GM11168 (cell line): ENCODE data around the gene GDF2.

Experiments used
- in situ Hi-C: fragments of 300-500 bp; cut with MboI; formaldehyde crosslinking; loops from one replicate; pipeline ENCODE4 v1.12.0; 2022; ENCODE audit warnings: low sequenced_read_pairs; ENCODE audit not compliant: unreplicated experiment

Gene GDF2

GRCh38 chr10:47329855-47330254, 7.6 kb downstream of the GDF2 start:
- in situ Hi-C loops, result no loop called here

DNA sequence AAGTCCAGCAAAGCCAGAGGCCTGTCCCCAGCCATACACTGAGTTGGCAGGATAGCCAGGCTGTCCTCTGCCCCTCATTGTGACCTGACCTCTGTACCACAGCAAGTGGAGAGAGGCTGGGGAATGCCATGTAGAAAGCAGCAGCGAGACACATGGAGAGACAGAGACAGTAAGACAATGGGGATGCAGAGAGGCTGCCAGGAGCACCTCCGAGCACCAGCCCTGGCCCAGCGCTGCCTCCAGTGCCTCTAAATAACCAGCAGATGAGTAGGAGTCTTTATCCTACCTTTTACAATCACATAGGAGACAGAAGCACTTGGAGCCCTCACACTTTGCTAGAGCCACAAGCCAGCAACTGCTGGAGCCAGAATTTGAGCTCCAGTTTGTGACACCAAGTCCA, 8.1 kb downstream of the GDF2 start:
- in situ Hi-C loops, result no loop called here

GRCh38 chr10:47330804-47331203, 8.6 kb downstream of the GDF2 start:
- in situ Hi-C loops, result no loop called here

DNA sequence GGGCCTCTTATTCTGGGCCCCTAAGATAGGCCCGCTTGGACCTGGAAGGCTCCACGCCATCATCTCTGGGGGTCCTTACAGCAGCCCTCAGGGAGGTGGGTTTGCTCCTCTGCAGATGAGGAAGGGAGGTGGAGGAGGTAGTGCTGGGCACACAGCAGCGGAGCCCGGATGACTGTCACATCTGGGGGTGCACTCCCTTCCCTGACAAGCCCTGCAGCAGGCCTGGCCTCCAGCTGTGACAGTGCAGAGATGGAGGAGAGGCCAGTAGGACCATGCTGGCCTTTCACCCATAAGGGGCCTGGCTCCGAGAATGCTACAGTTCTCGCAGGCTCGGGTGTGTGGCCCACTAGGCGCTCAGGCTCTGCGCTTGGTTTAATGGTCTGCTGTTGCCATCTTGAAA, 9.2 kb downstream of the GDF2 start:
- in situ Hi-C loops, result no loop called here

DNA sequence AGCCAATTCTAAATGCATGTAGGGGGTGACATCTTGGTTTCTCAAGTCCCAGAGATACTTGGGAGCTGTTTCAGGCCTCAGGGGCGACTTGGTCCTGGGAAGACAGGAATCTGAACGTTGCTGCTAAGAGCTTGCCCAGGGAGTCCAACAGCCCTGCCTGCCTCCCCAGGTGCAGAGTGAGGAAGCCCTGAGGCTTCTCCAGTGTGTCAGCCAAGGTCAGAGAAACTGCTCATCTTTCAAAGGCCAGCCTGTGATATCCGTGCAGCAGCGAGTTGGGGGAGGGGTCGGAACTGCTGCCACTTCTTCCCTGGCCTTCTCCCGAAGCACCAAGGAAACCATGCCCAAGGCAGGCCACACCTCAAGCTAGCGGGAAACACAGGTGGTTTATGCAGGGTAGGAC, 9.7 kb downstream of the GDF2 start:
- in situ Hi-C loops, result no loop called here

DNA sequence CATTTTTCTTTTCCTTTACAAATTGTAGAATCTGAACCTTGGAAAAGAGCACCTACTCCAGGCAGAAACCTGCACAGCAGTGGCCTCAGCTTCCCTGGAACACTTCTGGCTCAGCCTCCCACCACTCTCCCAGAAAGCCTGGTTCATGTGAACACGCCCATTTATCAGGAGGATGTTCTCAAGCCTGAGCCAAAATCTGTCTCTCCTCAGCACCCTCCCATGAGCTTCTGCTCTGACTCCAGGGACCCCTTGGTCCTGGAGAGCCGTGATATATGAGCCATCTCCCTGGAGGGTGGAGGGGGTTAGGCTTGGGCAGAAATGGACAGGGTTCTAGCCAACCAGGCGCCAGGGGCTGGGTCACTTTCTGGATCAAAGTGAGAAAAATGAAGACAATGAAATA, 10.1 kb downstream of the GDF2 start:
- in situ Hi-C loops, result no loop called here

DNA sequence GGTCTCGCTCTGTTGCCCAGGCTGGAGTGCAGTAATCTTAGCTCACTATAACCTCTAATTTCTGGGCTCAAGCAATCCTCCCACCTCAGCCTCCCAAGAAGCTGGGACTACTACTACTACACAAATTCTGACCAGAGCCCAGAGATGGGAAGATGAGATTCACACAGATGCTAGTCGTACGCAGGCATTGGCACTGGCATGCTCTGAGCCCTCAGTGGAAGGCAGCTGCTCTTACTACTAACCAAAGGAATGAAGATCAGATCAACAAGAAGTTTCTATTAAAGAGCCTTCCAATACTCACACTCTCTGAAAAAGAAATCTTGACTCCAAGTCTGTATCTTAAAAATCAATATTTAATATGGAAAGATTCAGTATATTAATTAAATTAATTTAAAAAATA, 10.7 kb downstream of the GDF2 start:
- in situ Hi-C loops, result no loop called here

- in situ Hi-C loops, result no loop called here
Measured at GRCh38 chr10:47333532-47333931, 11.3 kb downstream of the GDF2 start.

DNA sequence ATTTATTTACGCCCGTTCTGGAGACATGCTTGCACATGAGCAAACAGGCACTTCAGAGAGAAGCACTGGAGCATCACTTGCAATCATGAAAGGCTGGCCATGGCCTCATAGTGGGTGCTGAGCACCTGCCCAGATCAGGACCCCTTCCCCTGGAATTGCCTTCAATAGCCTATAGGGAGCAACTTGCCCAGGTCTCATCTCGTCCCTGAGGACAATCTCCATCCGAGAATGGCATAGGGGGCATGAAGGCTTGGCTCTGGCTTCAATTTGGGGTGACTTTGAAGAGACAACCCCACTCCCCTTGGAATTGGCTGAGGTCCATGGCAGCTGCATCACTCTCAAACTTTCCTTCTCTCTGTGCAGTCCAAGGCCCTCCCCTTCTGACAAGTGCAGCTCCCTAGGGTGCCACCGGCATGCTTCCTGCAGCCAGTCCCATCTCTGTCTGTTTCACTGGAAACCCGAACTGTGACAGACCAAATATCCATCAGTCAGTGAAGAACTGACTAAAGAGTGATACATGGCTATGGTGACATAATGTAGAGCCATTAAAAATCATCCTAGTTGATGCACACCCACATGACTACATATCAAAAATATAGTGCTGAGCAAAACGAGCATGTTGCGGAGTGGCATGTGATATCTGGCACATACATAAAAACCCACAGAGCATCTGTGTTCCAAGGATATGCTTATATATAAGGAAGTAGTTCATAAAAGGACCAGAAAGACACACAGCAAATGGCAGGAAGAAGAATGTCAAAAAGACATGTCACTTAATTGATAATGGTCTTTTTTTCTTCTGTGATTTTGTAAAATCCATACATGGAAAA, 12.4 kb downstream of the GDF2 start:
- in situ Hi-C loops, result no loop called here

- in situ Hi-C loops, result no loop called here
Measured at GRCh38 chr10:47335906-47336305, 13.7 kb downstream of the GDF2 start.

- in situ Hi-C loops, result no loop called here
Measured at GRCh38 chr10:47336387-47337134, 14.3 kb downstream of the GDF2 start.

DNA sequence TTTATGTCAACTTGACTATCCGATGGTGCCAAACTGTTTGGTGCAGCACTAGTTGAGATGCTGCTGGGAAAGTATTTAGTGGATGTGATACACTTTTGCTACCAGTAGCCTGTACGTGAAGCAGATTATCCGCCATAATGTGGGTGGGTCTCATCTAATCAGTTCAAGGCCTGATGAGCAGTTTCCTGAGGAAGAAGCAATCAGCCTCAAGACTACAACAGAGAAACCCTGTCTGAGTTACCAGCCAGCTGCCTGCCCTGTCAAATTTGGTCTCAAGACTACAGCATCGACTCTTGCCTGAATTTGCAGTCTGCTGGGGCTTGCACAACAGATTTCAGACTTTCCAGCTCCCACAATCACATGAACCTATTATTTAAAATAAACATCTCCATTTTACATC, 15.1 kb downstream of the GDF2 start:
- in situ Hi-C loops, result no loop called here

DNA sequence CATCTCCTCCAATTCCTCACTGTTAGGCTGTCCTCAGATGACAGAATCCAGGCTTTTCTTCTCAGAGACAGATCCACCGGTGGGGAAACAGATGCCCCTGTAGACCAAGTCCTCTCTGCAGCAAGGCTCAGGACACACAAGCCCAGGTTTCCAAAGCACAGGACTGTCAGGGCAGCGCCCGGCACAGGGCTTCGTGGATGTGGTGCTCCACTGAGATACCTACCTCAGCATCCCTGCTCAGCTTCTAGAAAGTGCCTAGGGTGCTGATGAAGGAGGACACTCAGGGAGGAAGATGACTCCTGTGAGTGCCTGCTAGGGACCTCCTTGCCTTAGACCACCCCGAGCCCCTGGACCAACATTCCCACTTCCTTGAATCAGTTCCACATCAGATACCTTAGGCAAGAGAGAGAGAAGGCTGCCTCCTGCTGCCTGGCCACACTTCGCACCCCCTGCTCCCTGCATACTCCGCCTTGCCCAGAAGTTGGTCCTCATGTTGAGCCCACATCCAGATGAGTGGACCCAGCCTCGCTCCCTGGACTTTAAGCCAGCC, 17.0 kb downstream of the GDF2 start:
- in situ Hi-C loops, result no loop called here

DNA sequence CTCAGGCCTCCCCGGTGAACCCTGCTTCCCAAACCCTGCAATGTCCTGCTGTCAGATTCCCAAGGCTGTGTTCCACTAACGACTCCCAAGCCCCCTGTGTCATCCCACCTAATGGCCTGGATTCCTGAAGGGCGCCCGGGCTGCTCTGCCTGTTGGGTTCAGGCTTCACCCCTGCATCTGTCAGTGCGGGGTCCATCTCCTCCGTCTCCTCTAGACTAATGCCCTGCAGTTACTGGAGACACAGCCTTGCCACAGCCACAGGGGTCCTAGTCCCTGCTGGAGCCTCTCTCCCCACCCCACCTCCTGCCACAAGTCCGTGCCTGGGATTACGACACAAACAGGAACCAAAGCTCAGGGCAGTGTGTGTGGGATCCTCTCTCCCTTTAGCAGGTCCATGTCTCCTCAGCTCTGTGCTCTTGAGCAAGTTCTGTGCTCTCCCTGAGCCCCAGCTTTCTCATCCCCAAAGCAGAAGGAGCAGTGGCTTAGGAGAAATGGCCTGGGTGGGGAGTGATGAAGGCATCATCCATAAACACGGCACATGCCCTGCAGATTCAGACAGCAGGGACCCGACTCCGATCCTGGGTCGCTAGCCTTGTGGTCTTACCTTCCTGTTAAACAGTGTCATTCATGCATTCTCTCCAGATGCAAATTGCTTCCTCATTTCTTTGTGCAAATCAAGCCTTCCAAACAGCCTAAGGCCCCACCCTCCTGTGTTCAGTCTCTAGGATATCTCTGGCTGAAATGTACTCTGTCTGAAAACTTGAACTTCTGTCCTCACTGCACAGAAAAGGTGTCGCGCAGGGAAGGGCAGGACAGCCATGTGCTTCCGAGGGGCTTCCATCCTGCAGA, 17.7 kb downstream of the GDF2 start:
- in situ Hi-C loops, result no loop called here

DNA sequence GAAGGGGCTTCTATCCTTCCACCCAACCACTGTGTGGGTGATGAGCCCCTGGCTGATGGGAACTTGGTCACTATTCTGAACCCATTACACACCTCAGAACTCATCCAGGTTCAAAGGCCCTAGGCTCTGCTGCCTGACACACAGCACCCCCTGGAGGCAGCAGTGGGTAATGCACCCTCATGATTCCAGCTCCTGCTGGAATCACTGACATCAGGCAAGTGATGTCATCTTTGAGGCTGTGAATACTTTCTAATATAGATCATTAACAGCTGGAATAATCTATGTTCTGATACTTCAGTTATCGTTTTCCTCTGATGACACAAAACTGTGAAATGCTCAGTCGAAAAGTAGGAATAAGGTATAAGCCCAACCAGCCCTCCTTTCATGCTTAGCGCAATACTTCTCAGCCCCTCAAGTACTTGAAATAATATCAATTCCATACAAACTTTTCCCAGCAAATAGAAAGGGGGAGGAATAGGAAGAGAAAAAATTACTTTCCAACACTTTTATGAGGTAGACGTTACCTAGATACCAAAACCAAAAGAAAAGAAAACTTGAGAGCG, 18.4 kb downstream of the GDF2 start:
- in situ Hi-C loops, result no loop called here

- in situ Hi-C loops, result no loop called here
Measured at GRCh38 chr10:47344996-47345870, 23.0 kb downstream of the GDF2 start.

GRCh38 chr10:47346581-47347302, 24.5 kb downstream of the GDF2 start:
- in situ Hi-C loops, result no loop called here

DNA sequence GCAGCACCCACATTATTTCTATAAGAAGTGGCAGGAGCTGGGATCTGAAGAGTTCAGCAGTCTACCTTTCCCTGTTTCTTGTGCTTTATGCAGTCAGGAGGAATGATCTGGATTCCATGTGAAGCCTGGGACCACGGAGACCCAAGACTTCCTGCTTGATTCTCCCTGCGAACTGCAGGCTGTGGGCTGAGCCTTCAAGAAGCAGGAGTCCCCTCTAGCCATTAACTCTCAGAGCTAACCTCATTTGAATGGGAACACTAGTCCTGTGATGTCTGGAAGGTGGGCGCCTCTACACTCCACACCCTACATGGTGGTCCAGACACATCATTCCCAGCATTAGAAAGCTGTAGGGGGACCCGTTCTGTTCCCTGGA, 25.0 kb downstream of the GDF2 start:
- in situ Hi-C loops, result no loop called here
